HG03439 (cell line): ENCODE results near the gene STN1.

Source experiments
- ATAC-seq: cut with Tn5 transposase; IDR thresholded peaks from one replicate; pipeline ENCODE4 v1.9.1; 2021; ENCODE audit warnings: mild to moderate bottlenecking, moderate library complexity; ENCODE audit not compliant: unreplicated experiment

The STN1 gene

GRCh38 chr10:103895411-103896186 is 22.4 kb downstream of the STN1 start:
- no peak for ATAC-seq

DNA sequence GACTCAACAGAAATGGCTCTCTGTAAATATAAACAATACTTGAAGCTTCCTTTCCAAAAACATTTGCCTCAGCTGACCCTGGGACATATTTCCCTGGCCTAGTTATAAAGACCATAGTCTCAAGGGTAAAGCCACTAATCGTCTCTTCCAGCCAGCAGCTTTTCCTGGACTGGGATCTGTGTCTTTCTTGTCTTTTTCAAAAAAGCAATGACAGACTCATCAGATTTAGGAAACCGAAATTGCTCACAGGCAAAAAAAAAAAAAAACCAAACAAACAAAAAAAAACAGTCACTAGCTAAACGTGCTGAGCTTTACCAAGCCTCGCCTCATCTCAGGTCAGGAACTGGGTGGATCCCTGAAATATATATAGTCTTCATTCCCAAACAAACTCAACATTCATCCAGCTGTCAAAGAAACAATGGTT is 23.5 kb downstream of the STN1 start:
- ATAC-seq = no peak

DNA sequence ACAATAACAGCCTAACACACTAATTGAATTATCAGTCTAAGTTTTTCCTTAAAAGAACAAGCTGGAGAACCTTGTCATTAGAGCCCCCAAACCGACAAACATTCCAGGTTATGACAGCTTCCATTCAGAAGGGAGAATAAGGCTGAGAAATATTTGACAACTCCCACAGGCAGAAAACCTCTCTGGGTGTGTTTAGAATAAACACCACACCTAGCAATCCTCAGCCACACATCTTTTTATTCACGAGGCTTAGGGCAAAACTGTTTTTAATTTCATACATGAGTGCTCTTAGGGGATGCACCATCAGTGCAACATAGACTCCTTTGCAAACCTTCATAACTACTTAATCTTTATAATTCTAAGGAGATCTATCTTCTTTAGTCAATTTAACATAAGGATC is 24.2 kb downstream of the STN1 start:
- no peak for ATAC-seq

DNA sequence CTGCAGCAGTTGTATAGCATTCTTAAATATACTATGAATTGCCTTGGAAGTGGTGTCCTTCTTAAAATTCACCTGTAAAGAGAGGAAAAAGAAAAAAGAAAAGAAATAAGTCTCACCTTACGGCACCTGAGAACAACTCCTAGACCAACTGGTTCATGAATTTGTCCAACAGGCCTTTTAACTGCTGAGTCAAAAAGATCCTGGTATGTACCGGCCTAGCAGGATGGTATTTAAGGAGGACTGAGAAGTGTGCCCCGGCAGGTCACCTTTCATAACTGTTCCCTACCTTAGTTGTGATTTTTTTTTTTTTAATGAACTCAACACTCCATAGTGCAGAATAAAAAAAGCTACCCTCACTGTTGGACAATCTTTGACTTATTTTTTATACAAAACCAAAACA is 25.8 kb downstream of the STN1 start:
- ATAC-seq = no peak

DNA sequence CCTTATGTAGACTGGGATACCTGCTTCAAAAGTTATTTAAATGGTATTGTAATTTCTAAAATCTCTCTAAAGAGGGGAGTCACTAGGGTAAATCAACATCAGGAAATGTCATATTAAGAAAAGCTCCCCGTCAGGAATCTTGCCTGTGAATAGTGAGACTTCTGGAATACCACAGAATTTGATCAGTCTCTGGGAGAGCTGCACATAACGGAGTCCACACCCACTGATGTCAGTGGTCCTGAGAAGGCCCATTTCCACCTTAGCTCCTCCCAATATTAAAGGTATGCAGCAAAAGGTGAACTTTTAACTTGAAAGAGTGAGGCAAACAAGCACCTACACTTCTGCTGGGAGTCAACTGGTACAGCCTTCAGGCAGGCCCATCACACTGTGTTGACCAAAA is 27.3 kb downstream of the STN1 start:
- no peak for ATAC-seq

GRCh38 chr10:103890194-103890658 is 27.8 kb downstream of the STN1 start:
- no peak for ATAC-seq

DNA sequence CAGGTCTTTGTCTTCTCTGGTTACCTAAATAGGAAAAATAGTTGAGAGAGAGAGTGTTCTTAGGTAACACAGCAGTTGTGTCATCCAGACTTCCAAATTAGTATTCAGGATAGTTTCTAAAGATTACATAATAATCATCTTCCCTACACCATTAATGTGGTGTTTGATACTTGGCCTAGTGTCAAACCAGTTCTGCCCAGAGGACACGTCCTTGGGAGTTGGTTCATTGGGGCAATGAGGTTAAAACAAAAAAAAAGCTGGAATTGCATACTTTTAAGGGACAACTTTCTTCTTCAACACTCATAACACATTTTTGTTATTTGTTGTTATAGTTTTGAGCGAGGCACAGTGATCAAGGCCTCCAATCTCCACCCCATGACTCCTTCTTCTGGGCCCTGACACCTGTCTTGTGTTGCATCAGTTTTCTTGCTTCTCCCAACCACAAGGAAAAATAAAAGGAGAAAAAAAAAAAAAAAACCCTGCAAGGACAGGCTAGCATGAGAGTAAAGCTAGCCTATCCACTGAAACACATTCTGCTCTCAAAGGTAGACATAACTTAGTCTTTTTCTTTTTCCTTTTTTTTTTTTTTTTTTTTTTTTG is 28.8 kb downstream of the STN1 start:
- ATAC-seq = no peak

GRCh38 chr10:103888113-103888841 is 29.7 kb downstream of the STN1 start:
- ATAC-seq = no peak

DNA sequence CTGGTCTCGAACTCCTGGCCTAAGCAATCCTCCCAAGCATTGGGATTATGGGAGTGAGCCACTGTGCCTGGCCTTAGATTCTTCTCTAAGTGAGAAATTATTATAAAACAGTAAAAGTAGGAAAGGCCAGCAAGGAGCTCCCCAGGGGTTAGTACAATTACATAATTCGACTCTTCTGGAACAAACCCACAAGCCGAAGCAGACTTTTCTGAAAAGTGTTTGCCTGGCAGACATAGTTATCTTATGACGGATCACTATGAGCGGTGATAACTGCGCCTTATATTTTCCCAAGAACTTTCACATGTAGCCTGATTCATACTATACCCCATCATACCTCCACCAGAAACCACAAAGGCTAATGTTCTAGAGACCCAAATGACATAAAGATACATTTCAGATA is 32.4 kb downstream of the STN1 start:
- ATAC-seq = no peak

DNA sequence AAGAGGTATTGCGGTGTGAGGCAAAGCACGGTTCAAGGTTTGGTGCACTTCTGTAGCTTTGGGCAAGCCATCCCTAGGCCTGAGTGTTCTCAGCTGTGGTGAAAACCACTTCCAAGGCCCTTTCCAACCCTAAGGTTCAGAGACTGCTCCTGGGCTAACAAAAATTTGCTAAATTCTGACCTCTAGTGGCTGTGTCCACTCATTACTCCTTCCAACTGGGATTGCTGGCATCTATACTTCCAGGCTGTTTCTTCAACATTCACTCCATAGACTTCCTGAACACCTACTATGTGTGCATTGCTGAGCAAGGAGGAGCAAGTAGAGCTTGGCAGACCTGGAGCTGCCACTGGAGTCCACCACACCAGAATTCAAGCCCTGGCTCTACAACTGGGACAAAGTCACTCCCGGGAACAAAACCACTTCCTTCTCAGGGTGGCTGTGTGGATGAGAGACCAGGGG is 33.3 kb downstream of the STN1 start:
- no peak for ATAC-seq

DNA sequence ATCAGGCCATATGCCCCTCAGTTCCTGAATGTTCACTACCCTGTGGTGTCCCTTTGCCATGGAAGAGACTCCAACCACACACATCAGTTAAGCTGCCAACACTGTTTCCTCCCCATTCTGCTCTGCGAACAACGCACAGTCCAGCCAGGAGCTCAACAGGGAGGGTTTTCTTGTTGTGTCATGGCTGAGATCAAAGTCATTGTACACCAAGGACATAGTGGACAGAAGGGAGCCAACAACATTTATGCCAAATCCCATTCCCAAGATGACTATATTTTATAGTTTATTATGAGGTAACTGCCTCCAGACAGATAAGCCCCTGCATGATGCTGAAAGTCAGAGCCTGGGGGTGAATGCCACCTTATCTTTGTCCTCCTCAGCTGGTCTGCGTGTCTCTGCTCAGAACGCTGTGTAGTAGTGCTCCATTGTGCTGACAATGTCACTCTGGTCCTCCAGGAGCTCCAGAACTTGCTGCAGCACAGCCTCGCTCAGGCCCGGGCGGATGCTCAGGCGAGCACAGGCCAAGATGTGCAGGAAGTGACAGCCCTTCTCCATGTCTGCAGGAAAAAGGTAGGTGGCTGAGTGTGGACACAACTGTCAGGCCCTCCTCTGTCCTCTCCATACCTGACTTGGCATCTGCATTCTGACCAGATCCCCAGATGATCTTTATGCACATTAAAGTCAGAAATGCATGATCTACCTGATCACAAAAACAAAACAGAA is 35.5 kb downstream of the STN1 start:
- ATAC-seq = no peak

DNA sequence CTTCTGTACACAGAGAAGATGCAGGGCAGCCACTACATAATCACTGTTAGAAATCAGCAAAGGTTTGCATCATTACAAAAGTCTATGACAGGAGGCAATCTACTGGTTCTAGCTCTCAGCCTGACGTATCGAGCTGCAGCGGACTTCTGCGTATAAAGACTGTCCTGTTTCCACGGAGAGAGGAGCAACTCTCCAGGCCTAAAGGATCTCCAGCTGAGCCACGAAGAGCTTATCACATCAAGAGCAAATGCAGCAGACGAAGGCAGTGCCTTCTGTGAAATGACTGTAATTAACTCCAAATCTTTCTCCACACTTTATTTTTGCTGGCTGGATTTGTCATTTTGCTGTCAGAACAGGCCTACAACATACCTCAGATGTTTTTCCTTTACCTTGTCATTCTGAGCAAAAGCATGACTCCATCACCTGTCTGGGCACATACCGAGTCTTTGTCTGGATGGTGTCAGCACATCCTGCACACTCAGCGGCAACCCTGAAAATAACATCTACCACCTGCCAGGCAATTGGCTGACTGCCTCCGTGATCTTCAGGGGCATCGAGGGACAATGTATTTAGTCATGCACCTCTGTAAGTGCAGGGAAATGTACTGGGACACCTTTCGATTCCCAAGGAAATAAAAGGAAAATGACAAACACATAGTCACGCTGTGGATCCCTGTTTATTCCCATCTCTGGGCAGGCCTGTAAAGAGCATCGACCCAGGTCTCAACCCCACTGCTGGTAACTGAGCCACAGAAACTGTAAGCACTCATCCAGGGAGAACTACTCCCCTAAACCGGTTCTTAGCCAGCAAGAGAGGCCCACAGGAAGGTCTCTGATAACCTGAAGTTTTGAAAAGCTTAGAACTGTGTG is 36.3 kb downstream of the STN1 start:
- ATAC-seq = no peak

DNA sequence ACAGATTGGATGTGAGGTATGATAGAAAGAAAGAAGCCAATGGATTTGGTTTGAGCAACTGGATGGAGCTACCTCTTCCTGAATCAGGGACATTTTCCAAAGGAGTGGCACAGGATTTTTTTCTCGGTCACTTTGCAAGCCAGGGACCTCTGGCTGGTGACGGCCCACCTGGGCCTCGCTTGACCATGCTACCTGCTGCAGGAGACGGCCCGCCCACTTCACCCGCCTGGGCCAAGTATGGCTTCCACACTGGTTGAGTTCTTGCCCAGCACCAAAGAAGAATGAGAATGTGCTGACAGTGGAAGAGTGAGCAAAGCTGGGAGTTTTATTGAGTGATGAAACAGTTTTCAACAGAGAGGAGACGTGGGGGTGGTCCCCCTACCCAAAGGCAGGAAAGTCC is 38.2 kb downstream of the STN1 start:
- ATAC-seq = no peak

- ATAC-seq = no peak
These were observed 38.6 kb downstream of the STN1 start for GRCh38 chr10:103879409-103879808.

- no peak for ATAC-seq
These were observed 40.1 kb downstream of the STN1 start for GRCh38 chr10:103877861-103878260.

GRCh38 chr10:103876155-103876554 is 41.8 kb downstream of the STN1 start:
- ATAC-seq = no peak

DNA sequence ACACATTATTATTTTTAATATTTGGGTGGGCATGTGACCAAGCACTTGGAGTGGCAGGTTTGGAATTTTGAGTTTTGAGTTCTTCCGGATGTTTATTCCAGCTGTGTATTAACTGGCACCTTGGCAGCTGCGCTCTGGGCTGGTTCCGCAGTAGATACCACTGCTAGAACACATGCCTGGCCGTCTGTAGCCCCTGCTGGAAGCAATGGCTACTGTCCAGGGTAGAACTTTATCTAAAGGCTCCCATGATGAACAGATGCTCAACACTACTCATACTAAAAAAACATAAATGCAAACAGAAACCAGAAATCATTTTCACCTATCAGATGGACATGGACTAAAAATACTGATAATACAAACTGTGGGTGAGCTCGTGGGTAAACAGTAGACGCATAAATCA is 43.3 kb downstream of the STN1 start:
- ATAC-seq = no peak

DNA sequence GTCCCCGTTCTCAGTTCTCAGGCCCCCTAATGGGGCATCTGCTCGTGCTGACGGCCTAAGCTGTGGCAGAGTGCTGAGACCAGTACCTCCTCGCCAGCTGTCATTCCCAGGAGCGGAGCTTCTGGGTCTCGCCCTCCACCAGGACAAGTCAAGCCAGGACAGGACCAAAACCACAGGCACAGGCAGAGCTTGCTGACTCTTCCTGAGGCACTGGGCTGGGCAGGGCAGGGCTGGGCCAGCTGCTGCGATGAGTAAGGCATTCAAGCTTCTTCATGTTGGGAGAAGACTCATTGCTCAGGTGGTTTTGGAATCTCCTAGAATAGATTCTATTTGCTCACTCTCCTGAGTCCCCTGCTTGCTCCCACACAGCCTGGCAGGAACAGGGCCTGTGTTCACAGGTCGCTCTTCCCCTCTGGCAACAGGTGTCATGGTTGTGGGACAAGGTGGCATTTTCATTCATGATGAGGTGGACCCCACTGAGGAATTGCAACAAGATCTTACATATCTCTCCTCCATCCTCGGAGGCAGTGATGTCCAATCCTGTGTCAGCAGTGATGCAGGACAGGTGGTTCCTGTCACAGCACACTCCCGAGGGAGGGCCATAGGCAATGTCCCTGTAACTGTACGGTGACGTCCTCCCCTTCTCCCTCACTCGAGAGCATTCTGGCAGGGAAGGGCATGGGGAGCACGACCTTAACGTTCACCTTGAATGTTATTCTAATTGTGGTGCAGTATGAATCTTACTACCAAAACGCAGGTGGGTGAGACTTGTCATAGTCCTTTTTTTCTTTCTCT is 45.6 kb downstream of the STN1 start:
- no peak for ATAC-seq

DNA sequence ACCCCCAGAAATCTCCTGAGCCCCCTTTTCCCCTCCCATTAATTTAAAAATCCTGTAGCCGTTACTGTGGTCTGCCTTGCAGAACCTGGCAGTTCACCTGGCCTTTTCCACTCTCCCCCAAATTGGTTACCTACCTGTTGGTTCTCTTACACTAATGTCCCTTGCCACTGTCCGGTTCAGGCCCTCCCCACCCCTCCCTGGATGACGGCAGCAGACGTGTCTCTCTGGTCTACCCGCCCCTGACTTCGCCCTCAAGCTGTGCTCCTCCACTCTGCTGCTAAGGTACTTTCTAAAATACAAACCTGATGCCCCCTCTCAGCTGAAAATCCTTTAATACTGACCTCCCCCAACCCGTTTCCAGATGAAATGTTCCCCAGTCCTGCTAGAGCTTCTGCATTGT is 47.0 kb downstream of the STN1 start:
- ATAC-seq = no peak
